H9 (cell line): ENCODE measurements around the gene CDC42EP5. TPM values are rescaled to one million over a fixed set of nuclear protein-coding genes. Genes with fewer than 3 reads are reported as not detected.

Experiments used
- DNase-seq: peaks from one replicate; pipeline ENCODE4 v3.0.0-alpha.2; 2017
- H2AFZ ChIP-seq: one replicate; pipeline ENCODE4 v1.6.1; 2013; ENCODE audit warnings: mild to moderate bottlenecking, low read length, control low read depth, moderate library complexity
- H2AK5ac ChIP-seq: 2 replicates; pipeline ENCODE4 v1.6.1; 2013; ENCODE audit warnings: low read length, control low read depth, mixed read lengths; ENCODE audit not compliant: insufficient read length
- H2BK120ac ChIP-seq: one replicate; pipeline ENCODE4 v1.6.1; 2013; ENCODE audit warnings: low read depth, mild to moderate bottlenecking, low read length, control low read depth, inconsistent platforms; ENCODE audit not compliant: poor library complexity, severe bottlenecking
- H2BK12ac ChIP-seq: 2 replicates; pipeline ENCODE4 v1.6.1; 2013; ENCODE audit warnings: low read length, control low read depth, mixed read lengths, low read depth; ENCODE audit not compliant: insufficient read length
- H2BK15ac ChIP-seq: 2 replicates; pipeline ENCODE4 v1.6.1; 2013; ENCODE audit warnings: low read depth, low read length, control low read depth
- H2BK20ac ChIP-seq: one replicate; pipeline ENCODE4 v1.6.1; 2013; ENCODE audit warnings: low read depth, mild to moderate bottlenecking, low read length, control low read depth, inconsistent platforms; ENCODE audit not compliant: poor library complexity, severe bottlenecking
- H2BK5ac ChIP-seq: 2 replicates; pipeline ENCODE4 v1.6.1; 2013; ENCODE audit warnings: low read length, control low read depth, mixed read lengths; ENCODE audit not compliant: insufficient read length
- H3K14ac ChIP-seq: 2 replicates; pipeline ENCODE4 v1.6.1; 2013; ENCODE audit warnings: low read length, control low read depth; ENCODE audit not compliant: insufficient read depth
- H3K18ac ChIP-seq: 2 replicates; pipeline ENCODE4 v1.6.1; 2013; ENCODE audit warnings: low read depth, mild to moderate bottlenecking, mixed read lengths, low read length, control low read depth; ENCODE audit not compliant: insufficient read length
- H3K23ac ChIP-seq: 2 replicates; pipeline ENCODE4 v1.6.1; 2013; ENCODE audit warnings: low read length, control low read depth, mixed read lengths, low read depth; ENCODE audit not compliant: insufficient read length
- H3K23me2 ChIP-seq: 2 replicates; pipeline ENCODE4 v1.6.1; 2013; ENCODE audit warnings: low read depth, mild to moderate bottlenecking, mixed read lengths, low read length, control low read depth; ENCODE audit not compliant: insufficient read length, poor library complexity, severe bottlenecking
- H3K27ac ChIP-seq: 2 replicates; pipeline ENCODE4 v1.5.1; 2013; ENCODE audit warnings: low read length, control low read depth, mixed read lengths, low read depth; ENCODE audit not compliant: insufficient read length
- H3K27me3 ChIP-seq: 2 replicates; pipeline ENCODE4 v1.6.1; 2013; ENCODE audit warnings: low read length, control low read depth, inconsistent platforms; ENCODE audit not compliant: insufficient read depth
- H3K4ac ChIP-seq: 2 replicates; pipeline ENCODE4 v1.6.1; 2013; ENCODE audit warnings: low read depth, mild to moderate bottlenecking, control low read depth, inconsistent platforms, low read length, moderate library complexity
- H3K4me1 ChIP-seq: 2 replicates; pipeline ENCODE4 v1.6.1; 2013; ENCODE audit warnings: low read length, control low read depth, inconsistent platforms; ENCODE audit not compliant: insufficient read depth
- H3K4me2 ChIP-seq: 2 replicates; pipeline ENCODE4 v1.6.1; 2013; ENCODE audit warnings: low read length, control low read depth, mixed read lengths; ENCODE audit not compliant: insufficient read length, insufficient read depth
- H3K56ac ChIP-seq: 2 replicates; pipeline ENCODE4 v1.6.1; 2013; ENCODE audit warnings: low read depth, mild to moderate bottlenecking, mixed read lengths, low read length, control low read depth; ENCODE audit not compliant: insufficient read length
- H3K79me1 ChIP-seq: 2 replicates; pipeline ENCODE4 v1.6.1; 2013; ENCODE audit warnings: low read depth, mild to moderate bottlenecking, moderate library complexity, low read length, control low read depth, inconsistent platforms; ENCODE audit not compliant: insufficient read depth, poor library complexity, severe bottlenecking
- H3K79me2 ChIP-seq: 2 replicates; pipeline ENCODE4 v1.6.1; 2013; ENCODE audit warnings: low read length, control low read depth, inconsistent platforms; ENCODE audit not compliant: insufficient read depth
- H3K9ac ChIP-seq: 2 replicates; pipeline ENCODE4 v1.6.1; 2013; ENCODE audit warnings: low read length, control low read depth, mixed read lengths; ENCODE audit not compliant: insufficient read length; ENCODE audit errors: extremely low read depth
- H3K9me3 ChIP-seq: one replicate; pipeline ENCODE4 v1.6.1; 2013; ENCODE audit warnings: low read depth, low read length, inconsistent platforms; ENCODE audit not compliant: control insufficient read depth
- H3T11ph ChIP-seq: one replicate; pipeline ENCODE4 v1.6.1; 2013; ENCODE audit warnings: mild to moderate bottlenecking, low read length, control low read depth, inconsistent platforms
- H4K20me1 ChIP-seq: one replicate; pipeline ENCODE4 v1.6.1; 2013; ENCODE audit not compliant: control insufficient read depth, insufficient read length, insufficient read depth
- H4K5ac ChIP-seq: 2 replicates; pipeline ENCODE4 v1.6.1; 2013; ENCODE audit warnings: low read depth, mild to moderate bottlenecking, mixed read lengths, low read length, control low read depth; ENCODE audit not compliant: insufficient read length
- H4K8ac ChIP-seq: replicated peaks from 2 replicates; pipeline ENCODE4 v1.6.1; 2013; ENCODE audit warnings: low read length, control low read depth, mixed read lengths, low read depth; ENCODE audit not compliant: insufficient read length
- H4K91ac ChIP-seq: 2 replicates; pipeline ENCODE4 v1.6.1; 2013; ENCODE audit warnings: low read depth, mild to moderate bottlenecking, moderate library complexity, mixed read lengths, low read length, control low read depth; ENCODE audit not compliant: insufficient read length
- H3K27ac Mint-ChIP-seq, 3 experiments: 2 replicates in 2 of 3; 3 replicates in 1 of 3; pipeline ENCODE4 v1.8.0; 2020 to 2021; ENCODE audit warnings: mixed read lengths in 3 of 3, mild to moderate bottlenecking in 1 of 3, moderate library complexity in 1 of 3
- H3K27me3 Mint-ChIP-seq: 2 replicates; pipeline ENCODE4 v1.8.0; 2021; ENCODE audit warnings: low read depth, mild to moderate bottlenecking, moderate library complexity, mixed read lengths
- H3K36me3 Mint-ChIP-seq, 3 experiments: 2 replicates in 2 of 3; 3 replicates in 1 of 3; pipeline ENCODE4 v1.8.0; 2020 to 2021; ENCODE audit warnings: low read depth in 3 of 3, mixed read lengths in 3 of 3; ENCODE audit not compliant: insufficient read depth in 1 of 3
- H3K4me1 Mint-ChIP-seq, 2 experiments: 2 replicates each; pipeline ENCODE4 v1.8.0; 2020; ENCODE audit warnings: mixed read lengths in 2 of 2
- H3K4me3 Mint-ChIP-seq, 2 experiments: 2 replicates in 1 of 2; 3 replicates in 1 of 2; pipeline ENCODE4 v1.8.0; 2020 to 2021; ENCODE audit warnings: mild to moderate bottlenecking in 2 of 2, mixed read lengths in 2 of 2, moderate library complexity in 1 of 2
- H3K9me3 Mint-ChIP-seq, 2 experiments: 2 replicates in 1 of 2; 3 replicates in 1 of 2; pipeline ENCODE4 v1.8.0; 2020; ENCODE audit warnings: mild to moderate bottlenecking in 2 of 2, mixed read lengths in 2 of 2, moderate library complexity in 1 of 2
- CTCF ChIP-seq: fragments of 200-600 bp; sonication (generic); conservative IDR thresholded peaks from 3 replicates; pipeline ENCODE4 v1.8.0; 2021; ENCODE audit warnings: antibody characterized with exemption, mild to moderate bottlenecking
- WGBS: extraction: QIAGEN DNeasy Blood & Tissue Kit; methylation state at CpG from one replicate; pipeline ENCODE4 v1.1.7; 2013; ENCODE audit warnings: missing lambda C conversion rate, low lambda C conversion rate, mixed read lengths; ENCODE audit not compliant: insufficient read length; ENCODE audit errors: extremely low coverage; 5-methylcytosine and 5-hydroxymethylcytosine counted together
- total RNA-seq: library from RNA; stranded (reverse); gene quantifications from 2 replicates; pipeline ENCODE4 v1.2.1, GENCODE V29; 2021

The CDC42EP5 gene
- total RNA-seq, 1 experiment from 2014 or later, result 1.6 TPM

- no peak overlapping the region for H4K8ac ChIP-seq
- peaks cover 28 to 76% of the 10 kb centered on the region in 2 experiments for H3K9me3 Mint-ChIP-seq
- no peak overlapping the region for H3K4me2 ChIP-seq
- no peaks in the 10 kb centered on the region for H3K27me3 ChIP-seq
- H3K56ac ChIP-seq, result no peak overlapping the region
- H3K18ac ChIP-seq, result no peak overlapping the region
- no peak overlapping the region for H2BK120ac ChIP-seq
- H3K4ac ChIP-seq, result no peak overlapping the region
- peaks cover 13% of the 10 kb centered on the region for H3K9me3 ChIP-seq
- peaks cover 0 to 5% (median 0%) of the 10 kb centered on the region in 3 experiments; a peak in 2 of 7 replicates for H3K36me3 Mint-ChIP-seq
- H3K4me3 Mint-ChIP-seq, result no peak overlapping the region
- no peak for DNase-seq
- peaks cover 0 to 5% of the 10 kb centered on the region in 2 experiments; a peak in 2 of 4 replicates for H3K4me1 Mint-ChIP-seq
- H3K23me2 ChIP-seq, result no peaks in the 10 kb centered on the region
- H3K14ac ChIP-seq, result no peak overlapping the region
- H4K91ac ChIP-seq, result no peak overlapping the region
- no CpG with 5 or more reads among the region's 5 CpGs for WGBS
- H3K4me1 ChIP-seq, result no peaks in the 10 kb centered on the region
- no peaks in the 10 kb centered on the region for H3K79me2 ChIP-seq
- no peak overlapping the region for H2BK5ac ChIP-seq
- no peak overlapping the region for H3K27ac ChIP-seq
- no peak overlapping the region for H3T11ph ChIP-seq
- no peak overlapping the region for H3K27ac Mint-ChIP-seq
- H2BK20ac ChIP-seq, result no peak overlapping the region
- H3K79me1 ChIP-seq, result no peaks in the 10 kb centered on the region
- no peak for TF ChIP-seq CTCF
- no peak overlapping the region for H2AFZ ChIP-seq
- H3K23ac ChIP-seq, result no peak overlapping the region
- no peak overlapping the region for H4K5ac ChIP-seq
- no peak overlapping the region for H3K9ac ChIP-seq
- no peak overlapping the region for H2BK15ac ChIP-seq
- no peak overlapping the region for H2BK12ac ChIP-seq
- no peak overlapping the region for H2AK5ac ChIP-seq
- peaks cover 7% of the 10 kb centered on the region for H3K27me3 Mint-ChIP-seq
- H4K20me1 ChIP-seq, result no peaks in the 10 kb centered on the region
These were observed 12.8 kb upstream of the CDC42EP5 start for GRCh38 chr19:54485851-54486250.
